Measurements from ENCODE around the gene MSN. TPM values are rescaled to one million over a fixed set of nuclear protein-coding genes. Genes with fewer than 3 reads are reported as not detected.

Gene MSN
- total and polyA plus RNA-seq, 2 of the 13 experiments (the other 11 are each of a cell fraction or from before 2014, with no cell fraction given): 0.15 TPM; not detected in 1

- no peak for TF ChIP-seq JDP2 (CRISPR knock-in tag; IDR thresholded peaks at IDR 0.05; ENCODE audit: borderline replicate concordance)
- TF ChIP-seq RARA (CRISPR knock-in tag; IDR thresholded peaks at IDR 0.05): no peak
Measured at GRCh38 chrX:65668377-65669310, 1.2 kb downstream of the MSN start (continued).

GRCh38 chrX:65671286-65671685 lies 3.8 kb downstream of the MSN start:
- Histone ChIP-seq H3K9me3 (ENCODE audit: low read length) (no peaks in the 10 kb centered on the region), H2AFZ (ENCODE audit: low read length) (no peak overlapping the region), H3K4me2 (ENCODE audit: low read depth, low read length) (no peak overlapping the region), H3K4me3 (replicated peaks in 1 of 3; ENCODE audit: insufficient read depth in 1 of 3, low read depth in 2 of 3, low read length in 3 of 3) (no peak overlapping the region), H3K9ac (ENCODE audit: insufficient read depth, low read depth, low read length) (no peak overlapping the region), H3K4me1 (ENCODE audit: insufficient read depth, low read length) (no peaks in the 10 kb centered on the region), H3K27me3 (ENCODE audit: control insufficient read depth in 1 of 2, insufficient read depth in 2 of 2, low read length in 2 of 2) (no peaks in the 10 kb centered on the region), H3K27ac (ENCODE audit: extremely low read length, insufficient read depth, low read length) (no peak overlapping the region), H4K20me1 (ENCODE audit: insufficient read depth, low read length) (no peaks in the 10 kb centered on the region), H3K79me2 (ENCODE audit: insufficient read depth, low read length) (no peaks in the 10 kb centered on the region), H3K36me3 (replicated peaks in 1 of 2; ENCODE audit: control insufficient read depth in 1 of 2, insufficient read depth in 2 of 2, low read length in 2 of 2) (no peaks in the 10 kb centered on the region)
- intact Hi-C loops (cut with micrococcal nuclease; ENCODE audit: unreplicated experiment): no loop called here
- ChIA-PET CTCF (ENCODE audit: low intra/inter-chr PET ratio, low total read pairs) (no interaction called here), POLR2A (no interaction called here)
- no TSS peak for BruUV-seq (replicated peaks)
- ATAC-seq (no peak), FAIRE-seq (no peak), DNase-seq (ENCODE audit: low spot score) (no peak)
- WGBS (ENCODE audit: low lambda C conversion rate): 0% methylated on average over 1 of the region's 3 CpGs
- in situ Hi-C loops (cut with HindIII; ENCODE audit: extremely low pct_ligation_motif_present, low pct_unique_long_range_greater_than_20kb): no loop called here
- TF ChIP-seq ZNF543 (CRISPR knock-in tag; IDR thresholded peaks at IDR 0.05) (no peak), ZNF143 (CRISPR knock-in tag; IDR thresholded peaks at IDR 0.05) (no peak), SP2 (CRISPR knock-in tag; IDR thresholded peaks at IDR 0.05) (no peak), NRL (CRISPR knock-in tag; IDR thresholded peaks at IDR 0.05; ENCODE audit: borderline replicate concordance) (no peak), ZNF460 (CRISPR knock-in tag; IDR thresholded peaks at IDR 0.05; ENCODE audit: borderline replicate concordance) (no peak), NFIB (CRISPR knock-in tag; IDR thresholded peaks at IDR 0.05; ENCODE audit: borderline replicate concordance) (no peak), HDAC6 (IDR thresholded peaks at IDR 0.05; ENCODE audit: low read depth, low read length) (no peak), ZNF276 (CRISPR knock-in tag; IDR thresholded peaks at IDR 0.05; ENCODE audit: low read depth) (no peak), FOXA3 (CRISPR knock-in tag; IDR thresholded peaks at IDR 0.05) (no peak), ARNTL (CRISPR knock-in tag; IDR thresholded peaks at IDR 0.05) (no peak), SIN3B (IDR thresholded peaks at IDR 0.05; ENCODE audit: low read length) (no peak), ZNF761 (CRISPR knock-in tag; conservative IDR thresholded peaks at IDR 0.05) (no peak), MXD3 (CRISPR knock-in tag; IDR thresholded peaks at IDR 0.05) (no peak), ZUFSP (CRISPR knock-in tag; IDR thresholded peaks at IDR 0.05; ENCODE audit: borderline replicate concordance) (no peak), ZNF34 (CRISPR knock-in tag; IDR thresholded peaks at IDR 0.05; ENCODE audit: borderline replicate concordance) (no peak), ZFP91 (CRISPR knock-in tag; IDR thresholded peaks at IDR 0.05; ENCODE audit: borderline replicate concordance) (no peak)

Measured in HepG2 (cell line).